Mesodermal cell (in vitro differentiated cells): Measurements from ENCODE around the gene CYCS.
A peak's percentile ranks its signal among the peaks of the same experiment; 100 is the strongest.

Experiments
- H3K27ac ChIP-seq: 2 replicates; pipeline ENCODE4 v1.7.0; 2013; ENCODE audit warnings: mild to moderate bottlenecking, low read depth, low read length, moderate library complexity; ENCODE audit not compliant: severe bottlenecking
- H3K36me3 ChIP-seq: 2 replicates; pipeline ENCODE4 v1.7.1; 2013; ENCODE audit warnings: mild to moderate bottlenecking, low read length, moderate library complexity; ENCODE audit not compliant: control insufficient read depth, insufficient read depth
- H3K4me1 ChIP-seq: one replicate; pipeline ENCODE4 v1.7.1; 2013; ENCODE audit warnings: mild to moderate bottlenecking, low read length; ENCODE audit not compliant: insufficient read depth, control insufficient read depth, poor library complexity, severe bottlenecking
- H3K4me3 ChIP-seq: 2 replicates; pipeline ENCODE4 v1.7.0; 2013; ENCODE audit warnings: low read length, control low read depth, mild to moderate bottlenecking; ENCODE audit not compliant: insufficient read depth, poor library complexity, severe bottlenecking; ENCODE audit errors: extremely low read depth
- H3K9me3 ChIP-seq: 2 replicates; pipeline ENCODE4 v1.7.1; 2013; ENCODE audit warnings: mild to moderate bottlenecking, low read length, moderate library complexity; ENCODE audit not compliant: control insufficient read depth
- WGBS, 2 experiments: methylation state at CpG; one replicate each; pipeline ENCODE4 v1.1.5; 2013; ENCODE audit warnings: missing lambda C conversion rate in 2 of 2; ENCODE audit not compliant: insufficient coverage in 2 of 2; 5-methylcytosine and 5-hydroxymethylcytosine counted together

Gene CYCS

DNA sequence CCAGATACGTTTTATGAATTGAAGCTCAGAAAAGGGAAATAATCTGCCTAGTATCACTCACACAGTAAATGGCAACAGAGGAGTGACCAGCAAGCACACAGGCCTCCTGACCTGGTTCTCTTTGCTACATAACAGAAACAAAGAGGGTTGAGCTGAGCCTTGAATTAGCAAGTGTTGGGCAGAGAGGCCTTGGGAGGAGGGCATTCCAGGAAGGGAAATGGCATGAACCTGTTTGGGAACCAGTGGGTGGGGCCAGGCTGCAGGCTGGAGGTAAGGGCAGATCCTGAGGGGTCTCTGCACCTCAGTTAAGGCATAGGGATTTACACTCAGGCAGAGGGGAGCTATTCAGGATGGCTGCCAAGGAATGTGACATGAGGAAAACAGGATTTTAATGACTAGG, 24.8 kb upstream of the CYCS start:
- Histone ChIP-seq H3K9me3 (no peaks in the 10 kb centered on the region), H3K4me1 (no peaks in the 10 kb centered on the region), H3K27ac (no peak overlapping the region), H3K36me3 (no peaks in the 10 kb centered on the region), H3K4me3 (no peak overlapping the region)
- 80% methylated on average over 1 of the region's 1 CpG; no CpG with 5 or more reads in 1 of the 2 experiments for WGBS, 2 experiments

DNA sequence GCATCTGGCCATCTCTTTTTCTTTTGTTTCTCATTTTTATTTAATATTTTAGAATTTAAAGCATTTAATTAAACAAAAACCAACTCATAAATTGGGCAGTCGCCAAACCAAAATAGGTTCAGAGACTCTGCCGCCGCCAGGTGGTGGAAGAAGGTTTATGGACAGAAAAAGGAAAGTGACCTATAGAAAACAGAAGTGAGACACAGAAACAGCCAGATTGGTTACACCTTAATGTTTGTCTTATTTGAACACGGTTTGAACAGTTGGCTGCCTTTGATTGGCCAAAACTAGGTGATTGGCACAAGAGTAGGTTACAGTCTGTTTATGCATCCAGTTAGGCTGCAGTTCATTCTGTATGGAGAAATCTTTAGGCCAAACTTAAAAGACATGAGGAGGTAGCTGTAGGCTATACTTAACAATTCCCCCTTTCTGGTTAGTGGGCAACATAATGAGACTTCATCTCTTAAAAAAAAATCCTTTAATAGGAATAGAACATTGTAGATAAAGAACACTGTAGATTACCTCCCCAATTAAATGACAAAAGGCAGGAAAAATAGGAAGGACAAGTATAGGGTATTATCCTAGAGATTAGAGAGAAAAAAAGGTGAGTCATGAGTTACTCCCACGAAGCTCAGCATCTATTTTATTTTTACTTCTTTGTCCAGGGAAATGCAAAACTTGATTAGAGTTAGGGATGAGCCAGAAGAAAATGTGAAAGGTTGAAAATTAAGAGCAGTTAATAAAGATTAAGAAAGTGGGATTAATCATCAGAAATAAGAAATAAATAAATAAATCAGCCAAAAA, 23.9 kb upstream of the CYCS start:
- H3K4me1 ChIP-seq, result no peaks in the 10 kb centered on the region
- H3K4me3 ChIP-seq, result no peak overlapping the region
- H3K27ac ChIP-seq, result no peak overlapping the region
- no peaks in the 10 kb centered on the region for H3K36me3 ChIP-seq
- whole genome bisulfite sequencing, 2 experiments, result 80 to 94% methylated on average over 4 of the region's 5 CpGs
- no peaks in the 10 kb centered on the region for H3K9me3 ChIP-seq

DNA sequence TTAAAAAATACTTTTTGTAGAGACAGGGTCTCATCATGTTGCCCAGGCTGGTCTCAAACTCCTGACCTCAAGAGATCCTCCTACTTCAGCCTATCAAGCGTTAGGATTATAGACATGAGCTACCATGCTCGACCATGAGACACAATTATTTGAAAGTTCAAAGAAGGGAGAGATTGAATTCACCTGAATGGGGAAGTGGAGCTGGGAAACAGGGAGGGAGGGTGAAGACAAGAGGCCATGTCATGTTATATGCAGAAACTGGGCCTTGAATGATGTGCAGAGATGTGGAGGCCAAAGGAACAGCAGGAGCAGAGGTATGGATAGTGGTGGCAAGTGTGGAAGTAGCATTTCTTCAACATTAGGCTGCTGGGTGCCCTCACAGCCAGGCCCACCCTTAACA, 18.7 kb upstream of the CYCS start:
- H3K4me1 ChIP-seq, result no peaks in the 10 kb centered on the region

DNA sequence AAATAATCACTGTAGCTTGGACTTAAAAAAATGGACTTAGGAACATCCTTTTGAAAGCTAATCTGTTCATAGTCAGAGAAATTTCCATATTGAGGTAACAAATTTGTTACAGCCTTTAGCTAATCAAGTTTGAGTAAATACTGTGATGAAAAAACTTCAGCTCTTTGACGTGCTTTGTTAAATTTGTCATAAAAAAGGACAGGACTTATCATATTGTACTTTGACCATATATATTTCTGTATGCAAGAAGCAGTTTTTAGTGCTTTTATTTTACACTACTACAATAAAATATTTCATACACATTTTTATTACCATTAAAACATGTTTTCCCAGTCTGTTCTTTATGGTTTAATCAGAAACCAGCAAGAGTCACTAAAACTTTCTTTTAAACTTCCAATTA, 14.5 kb upstream of the CYCS start:
- H3K36me3 ChIP-seq, result no peaks in the 10 kb centered on the region
- H3K27ac ChIP-seq, result no peak overlapping the region
- H3K4me3 ChIP-seq, result no peak overlapping the region
- WGBS, 2 experiments, result no CpG with 5 or more reads among the region's 1 CpG
- no peaks in the 10 kb centered on the region for H3K4me1 ChIP-seq
- H3K9me3 ChIP-seq, result no peaks in the 10 kb centered on the region

More for the DNA sequence above, 18.7 kb upstream of the CYCS start:
- no peaks in the 10 kb centered on the region for H3K9me3 ChIP-seq
- no peak overlapping the region for H3K4me3 ChIP-seq
- H3K36me3 ChIP-seq, result no peaks in the 10 kb centered on the region
- H3K27ac ChIP-seq, result no peak overlapping the region
- 80 to 100% methylated on average over 1 to 2 of the region's 2 CpGs for WGBS, 2 experiments

DNA sequence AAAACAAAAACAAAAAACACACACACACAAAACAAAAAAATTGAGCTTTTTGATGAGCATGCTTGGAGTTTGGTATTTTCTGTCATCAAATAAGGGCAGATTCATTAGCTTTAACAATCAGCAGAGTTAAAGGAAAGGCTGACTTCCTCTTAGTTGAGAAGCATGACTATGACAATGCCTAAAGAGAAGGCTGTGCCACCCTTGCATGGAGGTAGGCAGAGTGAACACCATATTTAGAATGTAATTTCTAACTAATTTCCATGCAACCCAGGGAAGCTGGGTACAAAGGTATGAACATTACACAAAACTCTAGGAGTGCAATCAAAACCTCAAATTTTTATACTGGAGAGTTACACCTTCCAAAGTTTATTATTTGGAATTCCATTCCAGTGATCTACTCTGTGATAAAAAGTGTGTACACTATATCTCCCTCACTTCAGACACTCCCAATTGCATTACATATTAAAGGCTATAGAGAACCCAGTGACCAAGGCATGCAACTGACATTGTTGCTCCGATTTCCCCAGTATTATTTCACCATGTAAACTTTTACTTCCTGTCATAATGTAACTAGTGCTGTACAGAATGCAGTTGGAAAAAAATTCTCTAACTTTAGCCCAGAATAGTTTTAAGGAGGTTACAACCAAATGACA, 9.4 kb upstream of the CYCS start:
- Histone ChIP-seq H3K36me3 (no peaks in the 10 kb centered on the region), H3K9me3 (no peaks in the 10 kb centered on the region), H3K27ac (no peak overlapping the region), H3K4me3 (no peak overlapping the region), H3K4me1 (no peaks in the 10 kb centered on the region)
- no CpG with 5 or more reads among the region's 1 CpG for WGBS, 2 experiments

DNA sequence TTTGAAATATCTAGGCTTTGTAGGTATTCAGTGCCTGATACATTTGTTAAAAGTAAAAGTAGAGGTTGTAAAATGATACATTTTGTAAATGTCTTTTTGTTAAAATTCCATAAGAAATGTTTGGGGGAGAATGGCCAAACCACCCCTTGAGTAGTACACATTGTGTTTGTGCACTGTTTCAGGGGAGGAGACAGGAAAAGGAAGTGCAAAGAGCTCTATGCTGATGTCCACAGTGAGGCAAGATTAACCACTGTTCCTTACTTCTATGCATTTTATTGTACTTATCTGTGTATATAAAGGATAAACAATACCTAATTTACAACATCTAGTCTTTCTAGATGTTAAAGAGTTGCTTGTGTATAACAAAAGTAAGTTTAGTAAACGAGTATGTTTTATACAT, 7.4 kb upstream of the CYCS start:
- H3K4me3 ChIP-seq, result no peak overlapping the region
- no peaks in the 10 kb centered on the region for H3K36me3 ChIP-seq
- no peaks in the 10 kb centered on the region for H3K9me3 ChIP-seq
- H3K27ac ChIP-seq, result no peak overlapping the region
- 71 to 86% methylated on average over 1 of the region's 1 CpG for WGBS, 2 experiments
- no peaks in the 10 kb centered on the region for H3K4me1 ChIP-seq

DNA sequence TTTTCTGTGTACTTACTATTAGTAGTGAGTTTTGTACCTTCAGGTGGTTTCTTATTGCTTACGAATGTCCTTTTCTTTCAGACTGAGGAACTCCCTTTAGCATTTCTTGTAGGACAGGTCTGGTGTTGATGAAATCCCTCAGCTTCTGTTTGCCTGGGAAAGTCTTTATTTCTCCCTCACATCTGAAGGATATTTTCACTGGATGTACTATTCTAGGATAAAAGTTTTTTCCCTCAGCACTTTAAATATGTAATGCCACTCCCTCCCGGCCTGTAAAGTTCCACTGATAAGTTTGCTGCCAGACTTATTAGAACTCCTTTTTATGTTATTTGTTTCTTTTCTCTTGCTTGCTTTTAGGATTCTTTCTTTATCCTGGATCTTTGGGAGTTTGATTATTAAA, 1.7 kb upstream of the CYCS start:
- 100% methylated on average over 1 of the region's 2 CpGs; no CpG with 5 or more reads in 1 of the 2 experiments for WGBS, 2 experiments
- H3K4me3 ChIP-seq, result no peak overlapping the region
- no peak overlapping the region for H3K27ac ChIP-seq

DNA sequence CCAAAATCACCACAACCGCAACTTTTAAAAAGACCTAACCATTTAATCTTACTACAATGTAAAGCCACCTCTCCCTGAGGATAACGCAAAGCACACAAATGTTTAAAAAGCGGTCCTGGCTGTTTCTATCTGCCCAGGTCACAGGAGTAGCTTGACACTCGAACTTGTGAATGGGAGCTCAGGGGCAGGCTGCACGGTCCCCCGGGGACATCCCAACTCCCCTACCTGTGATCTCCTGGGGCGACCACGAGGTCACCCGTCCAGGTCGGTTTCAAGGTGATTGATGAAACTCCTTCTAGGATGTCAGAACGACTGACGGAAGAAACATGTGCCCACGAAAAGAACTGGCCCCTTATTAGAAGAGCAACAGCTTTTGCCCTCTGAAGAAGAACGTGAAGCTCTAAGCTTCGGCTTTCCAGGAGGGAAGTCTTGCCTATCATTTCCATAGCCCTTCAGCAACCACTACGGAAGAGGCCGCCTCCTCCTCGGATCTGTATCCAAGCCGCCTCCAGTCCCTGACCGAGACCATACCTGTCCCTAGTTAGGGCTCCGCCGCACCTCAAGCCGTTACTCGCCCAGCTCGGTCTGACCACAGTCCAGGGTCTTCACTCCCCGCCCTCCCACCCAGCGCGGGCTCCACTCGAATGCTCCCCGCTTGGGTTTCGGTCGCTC, 459 bp downstream of the CYCS start:
- peak overlapping the region; percentile 77 for H3K4me3 ChIP-seq
- peaks cover 34% of the 10 kb centered on the region for H3K36me3 ChIP-seq
- WGBS, 2 experiments, result 0% methylated on average over 23 to 25 of the region's 32 CpGs
- peak overlapping the region; percentile 53 for H3K27ac ChIP-seq
- no peaks in the 10 kb centered on the region for H3K4me1 ChIP-seq
- H3K9me3 ChIP-seq, result no peaks in the 10 kb centered on the region

More for the DNA sequence above, 1.7 kb upstream of the CYCS start:
- no peaks in the 10 kb centered on the region for H3K4me1 ChIP-seq
- no peaks in the 10 kb centered on the region for H3K9me3 ChIP-seq
- peaks cover 13% of the 10 kb centered on the region for H3K36me3 ChIP-seq

DNA sequence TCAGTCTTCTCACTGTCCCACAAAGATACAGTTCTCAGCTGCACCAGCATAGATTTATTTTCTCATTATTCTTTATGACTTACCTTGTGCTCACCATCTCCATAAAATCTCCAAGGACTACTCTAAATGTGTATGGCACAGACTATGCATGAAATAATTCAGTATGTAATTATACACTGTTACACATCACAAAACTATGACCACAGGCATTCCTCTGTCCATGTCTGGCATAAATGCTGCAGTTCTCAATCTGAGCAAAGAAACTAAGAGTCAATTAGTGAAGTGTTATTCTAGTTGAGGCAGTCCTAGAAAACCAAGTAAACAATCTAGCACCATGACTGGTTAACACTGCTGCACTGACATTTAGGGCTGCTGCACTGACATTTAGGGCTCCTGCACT, 2.7 kb downstream of the CYCS start:
- Histone ChIP-seq H3K27ac (no peak overlapping the region), H3K9me3 (no peaks in the 10 kb centered on the region), H3K36me3 (peaks cover 40% of the 10 kb centered on the region)

DNA sequence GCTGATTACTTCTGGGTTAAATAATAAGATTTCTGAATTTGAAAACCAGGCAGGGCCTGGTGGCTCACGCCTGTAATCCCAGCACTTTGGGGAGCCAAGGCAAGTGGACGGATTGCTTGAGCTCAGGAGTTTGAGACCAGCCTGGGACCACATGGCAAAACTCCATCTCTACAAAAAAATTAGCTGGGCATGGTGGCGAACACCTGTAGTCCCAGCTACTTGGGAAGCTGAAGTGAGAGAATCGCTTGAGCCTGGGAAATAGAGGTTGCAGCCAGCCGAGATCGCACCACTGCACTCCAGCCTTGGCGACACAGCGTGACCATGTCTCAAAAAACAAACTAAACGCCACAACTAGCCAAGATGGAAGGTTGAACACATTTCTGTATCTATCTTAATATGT, 3.5 kb downstream of the CYCS start:
- Histone ChIP-seq H3K4me1 (no peaks in the 10 kb centered on the region), H3K27ac (no peak overlapping the region), H3K9me3 (no peaks in the 10 kb centered on the region), H3K36me3 (peaks cover 40% of the 10 kb centered on the region), H3K4me3 (no peak overlapping the region)
- 90 to 97% methylated on average over 3 to 8 of the region's 9 CpGs for whole genome bisulfite sequencing, 2 experiments

More for the DNA sequence above, 2.7 kb downstream of the CYCS start:
- Histone ChIP-seq H3K4me1 (no peaks in the 10 kb centered on the region), H3K4me3 (no peak overlapping the region)
